D341Med (cell line): Measurements from ENCODE around the gene MPZL2.
"Not testable (repeated sequence)": the region's sequence is repeated elsewhere in the genome, so short reads cannot be mapped to it uniquely, and the experiment has no call there.

ENCODE experiments used
- DNase-seq: peaks from one replicate; pipeline ENCODE4 v3.0.0; 2012; ENCODE audit warnings: low spot score

MPZL2 gene

GRCh38 chr11:118263695-118264568, at the start of gene MPZL2:
MPZL2 (minus strand) TSS chr11:118264297; CDS start chr11:118264153, 144 bp downstream.
- DNase-seq = no peak

- no peak for DNase-seq
These were observed 49.1 kb upstream of the MPZL2 start for GRCh38 chr11:118313242-118313641.

GRCh38 chr11:118312328-118312727, 48.2 kb upstream of the MPZL2 start:
- no peak for DNase-seq

- no peak for DNase-seq
These were observed 47.4 kb upstream of the MPZL2 start for GRCh38 chr11:118311518-118311917.

- DNase-seq = no peak
These were observed 46.8 kb upstream of the MPZL2 start for GRCh38 chr11:118310781-118311485.

- no peak for DNase-seq
These were observed 46.2 kb upstream of the MPZL2 start for GRCh38 chr11:118310271-118310670.

- not testable (repeated sequence) for DNase-seq
These were observed 45.0 kb upstream of the MPZL2 start for GRCh38 chr11:118308995-118309528.

GRCh38 chr11:118306556-118306955, 42.5 kb upstream of the MPZL2 start:
- no peak for DNase-seq

- DNase-seq = no peak
These were observed 41.6 kb upstream of the MPZL2 start for GRCh38 chr11:118305726-118306125.

GRCh38 chr11:118304568-118305248, 40.6 kb upstream of the MPZL2 start, which contains the start of gene CD3E:
CD3E (plus strand) TSS chr11:118304730; CDS start chr11:118304953, 223 bp downstream.
- no peak for DNase-seq

GRCh38 chr11:118304227-118304567, 40.1 kb upstream of the MPZL2 start:
- no peak for DNase-seq

GRCh38 chr11:118301600-118302195, 37.6 kb upstream of the MPZL2 start:
- DNase-seq = no peak

GRCh38 chr11:118295815-118296454, 31.8 kb upstream of the MPZL2 start:
- DNase-seq = no peak

GRCh38 chr11:118295199-118295598, 31.1 kb upstream of the MPZL2 start:
- no peak for DNase-seq

- DNase-seq = no peak
These were observed 30.0 kb upstream of the MPZL2 start for GRCh38 chr11:118294053-118294452.

GRCh38 chr11:118291477-118292135, 27.5 kb upstream of the MPZL2 start:
- no peak for DNase-seq

GRCh38 chr11:118290923-118291322, 26.8 kb upstream of the MPZL2 start:
- no peak for DNase-seq

GRCh38 chr11:118289401-118289800, 25.3 kb upstream of the MPZL2 start:
- DNase-seq = no peak

- DNase-seq = no peak
These were observed 22.9 kb upstream of the MPZL2 start for GRCh38 chr11:118287006-118287405.

GRCh38 chr11:118286545-118286944, 22.4 kb upstream of the MPZL2 start:
- DNase-seq = no peak
